Measurements from ENCODE around the gene OSBP.

DNA sequence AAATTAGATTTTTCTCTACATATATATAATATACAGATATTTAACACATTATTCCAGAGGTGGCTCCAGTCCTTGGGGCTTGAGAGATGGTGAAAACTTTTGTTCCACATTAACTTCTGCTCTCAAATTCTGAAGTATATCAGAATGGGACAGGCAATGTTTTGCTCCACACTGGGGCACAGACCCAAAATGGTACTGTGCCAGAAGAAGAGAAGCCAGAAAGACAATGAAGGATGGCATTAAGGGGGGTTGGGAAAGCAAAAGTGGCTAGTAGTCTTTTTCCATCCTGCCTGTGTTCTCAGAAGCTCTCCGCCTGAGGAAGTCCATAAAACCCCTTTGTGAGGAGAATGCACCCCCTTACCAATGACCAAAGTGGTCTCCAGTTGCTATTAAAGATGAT lies 40.1 kb downstream of the OSBP start:
- TF ChIP-seq, protein P1, sequence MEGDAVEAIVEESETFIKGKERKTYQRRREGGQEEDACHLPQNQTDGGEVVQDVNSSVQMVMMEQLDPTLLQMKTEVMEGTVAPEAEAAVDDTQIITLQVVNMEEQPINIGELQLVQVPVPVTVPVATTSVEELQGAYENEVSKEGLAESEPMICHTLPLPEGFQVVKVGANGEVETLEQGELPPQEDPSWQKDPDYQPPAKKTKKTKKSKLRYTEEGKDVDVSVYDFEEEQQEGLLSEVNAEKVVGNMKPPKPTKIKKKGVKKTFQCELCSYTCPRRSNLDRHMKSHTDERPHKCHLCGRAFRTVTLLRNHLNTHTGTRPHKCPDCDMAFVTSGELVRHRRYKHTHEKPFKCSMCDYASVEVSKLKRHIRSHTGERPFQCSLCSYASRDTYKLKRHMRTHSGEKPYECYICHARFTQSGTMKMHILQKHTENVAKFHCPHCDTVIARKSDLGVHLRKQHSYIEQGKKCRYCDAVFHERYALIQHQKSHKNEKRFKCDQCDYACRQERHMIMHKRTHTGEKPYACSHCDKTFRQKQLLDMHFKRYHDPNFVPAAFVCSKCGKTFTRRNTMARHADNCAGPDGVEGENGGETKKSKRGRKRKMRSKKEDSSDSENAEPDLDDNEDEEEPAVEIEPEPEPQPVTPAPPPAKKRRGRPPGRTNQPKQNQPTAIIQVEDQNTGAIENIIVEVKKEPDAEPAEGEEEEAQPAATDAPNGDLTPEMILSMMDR (IDR thresholded peaks at IDR 0.05), result no peak
- TF ChIP-seq POLR2A (IDR thresholded peaks at IDR 0.05), result no peak

Data from esophagus squamous epithelium (tissue), 4 donors.